AG09319 (cell line): ENCODE results near the gene SLC12A6.

Source experiments
- DNase-seq: peaks from one replicate; pipeline ENCODE4 v3.0.0-alpha.2; 2010; ENCODE audit warnings: low read depth; ENCODE audit errors: extremely low read depth
- CTCF ChIP-seq: IDR thresholded peaks from 2 replicates; pipeline ENCODE4 v1.5.1; 2011; ENCODE audit warnings: low read depth, mild to moderate bottlenecking, inconsistent platforms, low read length, moderate library complexity

The SLC12A6 gene

DNA sequence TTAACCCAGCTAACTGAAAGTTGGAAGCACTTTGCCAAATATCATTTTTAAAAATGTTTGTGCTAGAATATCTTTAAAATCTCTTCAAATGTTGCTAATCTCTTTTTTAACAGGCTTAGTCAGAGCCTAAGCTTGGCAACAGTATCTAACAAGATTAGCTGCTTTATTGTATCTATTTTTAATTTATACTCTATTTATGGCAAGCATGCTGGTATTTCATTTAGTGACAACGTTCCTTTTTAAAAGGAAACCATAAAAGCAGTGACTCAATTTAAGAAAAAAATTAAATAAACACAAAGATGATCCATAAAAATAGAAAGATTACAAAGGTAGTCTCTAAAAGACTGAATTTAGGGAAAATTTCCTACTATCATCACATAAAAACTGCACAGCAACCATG, 40.5 kb downstream of the SLC12A6 start:
- no peak for DNase-seq
- TF ChIP-seq CTCF = no peak

- no peak for DNase-seq
- TF ChIP-seq CTCF = no peak
Observed at GRCh38 chr15:34292621-34293020, 45.0 kb downstream of the SLC12A6 start.

DNA sequence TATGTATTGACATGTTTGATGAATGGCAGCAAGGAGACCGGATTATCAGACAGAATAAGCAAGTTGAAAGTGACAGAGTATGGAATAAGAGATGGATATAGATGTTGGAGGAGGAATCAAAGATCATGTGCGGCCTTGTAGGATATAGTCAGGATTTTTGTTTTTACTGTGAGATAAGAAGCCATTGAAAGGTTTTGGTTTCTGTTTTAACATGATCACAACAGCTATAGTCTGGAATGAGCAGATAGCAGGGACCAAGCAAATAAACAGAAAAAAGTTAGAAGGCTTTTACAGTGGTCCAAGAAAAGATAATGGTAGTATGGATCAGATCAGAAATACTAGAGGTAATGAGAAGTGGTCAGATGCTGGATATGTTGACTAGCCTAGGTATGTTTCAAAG, 52.6 kb downstream of the SLC12A6 start:
- no peak for TF ChIP-seq CTCF

DNA sequence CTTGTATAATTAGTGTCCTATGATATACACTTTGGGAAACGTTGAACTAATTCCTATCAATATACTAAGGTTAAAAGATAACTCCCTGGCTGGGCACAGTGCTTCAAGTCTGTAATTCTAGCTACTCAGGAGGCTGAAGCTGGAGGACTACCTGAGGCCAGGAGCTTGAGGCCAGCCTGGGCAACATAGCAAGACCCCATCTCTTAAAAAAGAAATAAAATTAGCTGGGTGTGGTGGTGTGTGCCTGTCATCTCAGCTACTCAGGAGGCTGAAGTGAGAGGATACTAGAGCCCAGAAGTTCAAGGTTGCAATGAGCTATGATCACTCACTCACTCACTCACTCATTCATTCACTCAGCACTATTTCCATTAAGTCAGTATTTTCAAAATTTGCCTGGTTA, 55.2 kb downstream of the SLC12A6 start:
- DNase-seq = no peak
- TF ChIP-seq CTCF = no peak

More for the DNA sequence above, 52.6 kb downstream of the SLC12A6 start:
- DNase-seq = no peak

DNA sequence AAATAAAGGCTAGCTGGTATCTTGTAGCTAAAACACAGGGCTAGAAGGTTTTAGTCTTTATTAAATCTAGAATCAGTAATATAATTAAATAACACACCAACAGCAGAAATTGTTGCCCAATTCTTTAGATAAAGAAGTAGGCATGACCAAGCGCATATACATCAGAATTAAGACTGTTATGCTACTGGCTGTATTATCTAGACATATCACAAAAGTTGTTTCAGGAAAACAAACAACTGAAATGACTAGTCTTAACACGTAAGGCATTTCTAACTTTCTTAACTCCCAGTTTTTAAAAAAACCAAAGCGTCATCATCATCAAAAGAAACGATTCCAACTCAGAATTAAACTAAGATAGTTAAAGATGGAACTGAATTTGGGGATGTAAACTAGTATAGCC, 57.4 kb downstream of the SLC12A6 start:
- TF ChIP-seq CTCF = no peak
- DNase-seq = no peak

- no peak for DNase-seq
- TF ChIP-seq CTCF = no peak
Observed at GRCh38 chr15:34279368-34279767, 58.2 kb downstream of the SLC12A6 start.

GRCh38 chr15:34275721-34276120, 61.9 kb downstream of the SLC12A6 start:
- no peak for DNase-seq
- no peak for TF ChIP-seq CTCF
